ENCODE data around the gene SIK2. TPM values are rescaled to one million over a fixed set of nuclear protein-coding genes. Genes with fewer than 3 reads are reported as not detected.
A peak's percentile ranks its signal among the peaks of the same experiment; 100 is the strongest.

SIK2 gene
- polyA plus RNA-seq, 6 donors from 2014 or later: 0.09 to 1.0 (median 0.31) TPM

DNA sequence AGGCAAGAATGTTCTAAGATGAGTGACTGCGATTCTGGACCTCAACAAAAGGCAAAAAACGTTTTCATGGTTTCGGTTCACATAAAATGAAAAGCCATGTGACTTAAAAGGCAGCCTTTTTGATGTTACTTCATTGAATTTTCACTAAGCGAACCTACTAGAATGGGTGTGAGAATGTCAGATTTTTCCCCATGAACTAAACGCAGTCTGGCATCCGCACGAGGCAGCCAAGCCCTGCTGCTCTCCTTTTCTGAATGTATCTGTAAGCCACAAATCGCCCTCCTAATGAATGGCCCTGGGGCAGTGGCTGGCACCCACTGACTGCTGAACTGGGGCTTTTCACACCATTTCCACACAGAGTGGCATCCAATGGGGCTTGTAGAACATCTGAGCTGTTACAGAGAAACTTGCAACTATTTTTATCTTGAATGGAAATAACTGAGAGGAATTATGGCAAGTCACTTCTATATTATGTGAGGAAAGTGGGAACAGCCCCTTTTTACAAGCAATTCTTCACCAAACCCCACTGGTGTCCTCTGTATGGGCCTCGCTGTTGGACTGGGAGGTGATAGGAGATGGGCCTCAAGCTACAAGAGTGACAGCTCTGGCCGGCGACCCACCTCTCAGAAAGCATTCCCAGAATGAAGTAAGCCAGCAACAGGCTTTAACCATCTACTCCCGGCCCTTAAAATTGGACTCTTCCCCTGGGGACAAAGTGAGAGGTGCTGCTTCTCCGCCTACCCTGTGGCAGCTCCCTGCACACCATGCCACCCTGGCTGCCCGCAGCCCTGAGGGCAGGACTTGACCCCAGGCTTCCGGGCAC lies 134.6 kb downstream of the SIK2 start:
- Mint-ChIP-seq H3K27ac (peak overlapping the region in 3 of 6 donors; percentile 36 to 86 (median 68)), H3K27me3 (no peaks in the 10 kb centered on the region), H3K36me3 (peaks cover 9 to 24% of the 10 kb centered on the region in 2 donors), H3K9me3 (no peaks in the 10 kb centered on the region), H3K4me1 (peaks cover 0 to 7% (median 5%) of the 10 kb centered on the region in 3 donors), H3K4me3 (peak overlapping the region in 1 of 8 donors; percentile 16)
- no peak for DNase-seq
- ATAC-seq (ENCODE audit: low read depth in 2 of 2): no peak

DNA sequence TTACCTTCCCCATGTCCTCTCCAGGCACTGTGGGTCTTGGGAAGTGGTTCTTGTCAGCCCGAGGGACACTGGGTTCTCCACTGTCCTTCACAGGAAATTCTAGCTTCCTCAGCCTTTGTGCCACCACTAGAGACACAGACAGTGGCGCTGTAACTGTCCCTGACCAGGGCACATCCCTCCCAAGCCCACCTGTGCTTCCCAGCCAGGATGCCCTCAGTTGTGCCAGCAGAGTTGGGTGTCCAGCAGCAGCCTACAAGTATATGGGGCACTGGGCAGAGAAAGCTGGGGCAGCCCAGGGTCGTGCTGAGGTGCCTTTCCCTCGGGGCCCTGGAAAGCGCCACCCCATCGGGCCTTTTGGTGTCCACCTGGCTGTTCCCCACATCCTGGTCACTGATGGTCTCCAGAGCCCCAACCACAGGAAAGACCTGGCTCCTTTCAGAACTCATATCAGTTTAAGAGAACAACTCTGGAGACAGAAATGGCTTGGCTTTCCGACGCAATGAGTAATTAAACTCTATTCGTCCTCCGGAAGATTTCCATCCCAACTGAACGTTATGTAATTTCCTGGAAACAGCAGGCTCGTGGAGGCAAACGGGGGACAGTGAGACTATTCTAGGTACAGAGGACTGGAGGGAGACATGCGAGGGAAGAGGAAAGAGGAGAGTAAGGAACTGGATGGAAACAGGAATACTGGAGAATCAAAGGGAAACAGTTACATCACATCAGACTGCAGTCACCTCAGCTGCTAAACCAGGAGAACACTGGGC lies 135.4 kb downstream of the SIK2 start:
- DNase-seq (no peak), ATAC-seq (ENCODE audit: low read depth in 2 of 2) (no peak)
- peaks cover 0 to 7% (median 5%) of the 10 kb centered on the region in 3 donors for H3K4me1 Mint-ChIP-seq
- H3K9me3 Mint-ChIP-seq: no peaks in the 10 kb centered on the region
- H3K27ac Mint-ChIP-seq: peak overlapping the region in 4 of 6 donors; percentile 1 to 86 (median 46)
- no peaks in the 10 kb centered on the region for H3K27me3 Mint-ChIP-seq
- peaks cover 11 to 25% of the 10 kb centered on the region in 2 donors for H3K36me3 Mint-ChIP-seq
- H3K4me3 Mint-ChIP-seq: no peak overlapping the region

DNA sequence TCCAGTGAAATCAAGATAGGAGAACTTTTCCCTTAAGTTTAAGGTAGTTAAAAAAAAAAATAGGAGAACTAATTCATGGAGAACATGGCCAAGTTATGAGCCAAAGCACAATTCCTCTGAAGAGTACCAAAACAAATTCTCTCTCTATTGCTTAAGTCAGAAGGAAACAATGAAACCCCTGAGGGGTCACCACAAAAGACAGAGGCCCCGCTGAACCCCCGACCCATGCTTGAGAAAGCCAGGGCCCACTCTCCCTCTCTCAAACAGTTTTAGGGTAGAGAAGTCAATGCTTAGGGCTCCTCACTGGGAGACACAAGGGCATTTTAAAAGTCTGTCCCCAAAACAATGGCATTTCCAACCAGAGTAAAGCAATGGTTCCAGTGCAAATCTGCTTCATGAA lies 137.1 kb downstream of the SIK2 start:
- Mint-ChIP-seq H3K36me3 (peaks cover 12 to 33% of the 10 kb centered on the region in 2 donors), H3K4me1 (peaks cover 0 to 7% (median 5%) of the 10 kb centered on the region in 3 donors), H3K27ac (peak overlapping the region in 2 of 6 donors; percentile 21 to 69), H3K4me3 (no peak overlapping the region), H3K27me3 (no peaks in the 10 kb centered on the region), H3K9me3 (no peaks in the 10 kb centered on the region)
- no peak for DNase-seq
- no peak for ATAC-seq (ENCODE audit: low read depth in 2 of 2)

DNA sequence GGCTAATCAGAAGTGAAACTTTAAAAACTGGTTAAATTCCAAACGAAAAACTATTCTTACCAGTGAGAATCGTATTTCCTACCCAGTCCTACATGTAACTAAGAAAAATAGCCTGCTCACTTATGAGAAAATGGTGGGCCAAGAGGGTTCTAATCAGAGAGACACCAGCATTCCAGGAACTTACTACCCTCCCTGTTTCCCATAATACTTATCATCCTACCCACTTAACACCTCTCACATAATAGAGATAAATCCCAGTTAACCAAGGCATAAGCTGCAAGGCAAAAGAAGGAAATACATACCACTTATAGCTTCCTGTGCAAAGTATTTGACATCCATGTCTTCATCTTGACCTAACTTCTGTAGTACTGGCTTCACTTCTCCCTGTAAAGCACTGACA lies 139.5 kb downstream of the SIK2 start:
- H3K27me3 Mint-ChIP-seq: no peaks in the 10 kb centered on the region
- DNase-seq: no peak
- H3K9me3 Mint-ChIP-seq: peaks cover 0 to 3% (median 0%) of the 10 kb centered on the region in 7 donors
- no peak for ATAC-seq (ENCODE audit: low read depth in 2 of 2)
- peaks cover 0 to 4% (median 0%) of the 10 kb centered on the region in 3 donors for H3K4me1 Mint-ChIP-seq
- no peak overlapping the region for H3K4me3 Mint-ChIP-seq
- peak overlapping the region in 3 of 6 donors; percentile 4 to 70 (median 21) for H3K27ac Mint-ChIP-seq
- H3K36me3 Mint-ChIP-seq: peaks cover 29 to 50% of the 10 kb centered on the region in 2 donors

DNA sequence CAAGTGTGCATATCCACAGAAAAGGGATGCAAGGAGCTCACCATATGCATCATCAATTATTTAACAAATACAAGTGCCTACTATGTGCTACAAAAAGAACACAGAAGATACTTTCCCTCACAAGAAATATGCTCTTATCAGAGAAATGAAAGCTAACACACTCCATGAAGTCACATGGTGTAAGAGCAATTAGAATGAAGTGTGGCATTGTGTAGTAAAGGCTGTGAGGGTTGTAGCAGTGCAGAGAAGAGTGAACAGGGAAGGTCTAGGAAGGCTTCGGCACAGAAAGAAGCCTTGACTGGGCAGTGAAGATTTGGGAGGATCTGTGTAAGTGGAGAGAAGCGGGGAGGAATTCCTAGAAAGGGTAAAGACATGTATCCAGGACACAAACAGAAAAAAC lies 141.5 kb downstream of the SIK2 start:
- peak overlapping the region in 1 of 8 donors; percentile 1 for H3K4me3 Mint-ChIP-seq
- H3K27ac Mint-ChIP-seq: peak overlapping the region in 1 of 6 donors; percentile 1
- DNase-seq (no peak), ATAC-seq (ENCODE audit: low read depth in 2 of 2) (no peak)
- no peaks in the 10 kb centered on the region for H3K27me3 Mint-ChIP-seq
- peaks cover 42 to 53% of the 10 kb centered on the region in 2 donors for H3K36me3 Mint-ChIP-seq
- H3K9me3 Mint-ChIP-seq: peaks cover 0 to 3% (median 0%) of the 10 kb centered on the region in 7 donors
- H3K4me1 Mint-ChIP-seq: no peaks in the 10 kb centered on the region

DNA sequence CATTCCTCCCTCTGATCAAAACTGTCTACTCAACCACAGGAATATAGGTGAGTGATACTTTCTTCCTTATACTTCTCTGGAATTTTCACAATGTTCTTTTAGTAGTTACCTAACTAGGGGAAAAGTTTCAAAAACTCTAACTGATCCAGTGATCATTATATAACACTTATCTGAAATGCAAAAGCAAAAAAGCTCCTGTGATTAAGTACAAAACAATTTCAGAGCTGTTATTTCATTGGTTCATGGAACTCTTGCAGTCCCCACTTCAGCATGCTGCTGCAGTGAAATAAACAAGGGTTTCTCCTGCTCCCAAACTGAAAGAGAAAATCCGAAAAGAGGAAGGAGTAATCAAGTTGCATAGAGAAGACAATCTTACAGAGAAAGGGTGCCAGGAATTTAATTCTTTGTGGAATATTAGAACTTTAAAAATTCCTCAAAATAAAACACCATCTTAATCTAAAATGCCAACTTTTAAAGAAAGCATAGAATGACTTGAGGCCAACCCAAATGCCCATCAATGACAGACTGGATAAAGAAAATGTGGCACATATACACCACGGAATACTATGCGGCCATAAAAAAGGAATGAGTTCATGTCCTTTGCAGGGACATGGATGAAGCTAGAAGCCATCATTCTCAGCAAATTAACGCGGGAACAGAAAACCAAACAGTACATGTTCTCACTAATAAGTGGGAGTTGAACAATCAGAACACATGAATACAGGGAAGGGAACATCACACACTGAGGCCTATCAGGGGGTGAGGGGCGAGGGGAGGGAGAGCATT lies 143.7 kb downstream of the SIK2 start:
- H3K4me1 Mint-ChIP-seq: no peaks in the 10 kb centered on the region
- peak overlapping the region in 1 of 6 donors; percentile 50 for H3K27ac Mint-ChIP-seq
- DNase-seq (no peak), ATAC-seq (ENCODE audit: low read depth in 2 of 2) (no peak)
- H3K27me3 Mint-ChIP-seq: no peaks in the 10 kb centered on the region
- H3K9me3 Mint-ChIP-seq: peaks cover 0 to 3% (median 0%) of the 10 kb centered on the region in 7 donors
- H3K4me3 Mint-ChIP-seq: no peak overlapping the region
- peaks cover 47 to 49% of the 10 kb centered on the region in 2 donors for H3K36me3 Mint-ChIP-seq

DNA sequence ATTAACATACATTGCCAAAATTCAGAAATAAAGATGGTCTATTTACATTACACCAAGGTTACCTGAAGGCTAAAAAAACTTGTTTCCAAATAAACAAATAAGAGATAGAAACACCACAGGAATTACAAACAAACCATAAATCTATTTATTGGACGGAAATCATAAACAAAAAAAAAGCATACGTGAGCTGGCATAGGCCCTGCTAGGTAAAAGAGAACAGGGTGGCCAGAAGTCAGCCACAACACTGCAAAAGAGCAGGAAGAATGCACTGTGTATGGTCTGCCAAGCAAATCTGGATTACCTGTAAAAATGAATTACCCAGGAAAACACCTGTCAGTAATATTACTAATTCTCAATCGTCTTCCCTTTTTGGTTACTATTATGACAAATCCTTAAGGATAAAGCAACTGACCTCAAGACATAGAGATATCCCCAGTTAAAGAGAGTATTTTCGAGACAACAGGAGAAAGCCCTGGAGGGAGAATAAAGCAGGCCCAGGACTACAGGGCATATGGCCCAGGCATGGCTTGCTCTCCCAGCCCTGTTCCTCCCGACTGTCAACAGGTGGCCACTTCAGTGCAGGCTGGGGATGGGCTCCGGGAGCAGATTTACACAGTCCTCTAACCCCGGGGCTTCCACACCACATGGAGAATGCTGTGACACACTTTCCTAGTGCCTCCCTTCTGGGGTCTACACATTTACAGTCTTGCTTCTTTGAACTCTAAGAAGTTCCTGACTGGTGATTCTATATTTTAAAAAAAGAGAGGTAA lies 146.0 kb downstream of the SIK2 start:
- DNase-seq (no peak), ATAC-seq (ENCODE audit: low read depth in 2 of 2) (no peak)
- no peaks in the 10 kb centered on the region for H3K27me3 Mint-ChIP-seq
- no peak overlapping the region for H3K27ac Mint-ChIP-seq
- H3K4me1 Mint-ChIP-seq: no peaks in the 10 kb centered on the region
- H3K9me3 Mint-ChIP-seq: peaks cover 0 to 3% (median 0%) of the 10 kb centered on the region in 7 donors
- H3K4me3 Mint-ChIP-seq: no peak overlapping the region
- H3K36me3 Mint-ChIP-seq: peaks cover 38 to 41% of the 10 kb centered on the region in 2 donors

DNA sequence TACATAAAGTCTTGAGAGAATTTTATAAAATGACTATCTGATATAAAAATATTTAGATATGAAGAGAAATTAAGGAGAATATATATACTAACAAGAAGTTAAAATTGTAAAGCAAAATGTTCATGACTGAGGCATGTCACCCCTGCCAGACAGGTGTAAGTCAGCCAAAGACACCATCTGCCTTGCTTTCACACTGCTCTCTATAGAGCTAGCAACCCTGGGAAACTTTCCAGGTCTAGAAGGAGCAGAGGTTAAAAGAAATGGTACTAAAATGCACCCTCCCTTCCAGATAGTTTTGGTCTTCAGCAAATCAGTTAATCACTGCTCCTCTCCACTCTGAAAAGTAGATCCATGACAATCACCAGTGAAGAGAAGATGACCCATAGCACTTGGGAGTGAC lies 147.4 kb downstream of the SIK2 start:
- Mint-ChIP-seq H3K36me3 (peaks cover 30 to 36% of the 10 kb centered on the region in 2 donors), H3K4me1 (no peaks in the 10 kb centered on the region), H3K27ac (peak overlapping the region in 1 of 6 donors; percentile 15), H3K4me3 (no peak overlapping the region), H3K27me3 (no peaks in the 10 kb centered on the region), H3K9me3 (peaks cover 0 to 3% (median 0%) of the 10 kb centered on the region in 7 donors)
- DNase-seq (no peak), ATAC-seq (ENCODE audit: low read depth in 2 of 2) (no peak)

DNA sequence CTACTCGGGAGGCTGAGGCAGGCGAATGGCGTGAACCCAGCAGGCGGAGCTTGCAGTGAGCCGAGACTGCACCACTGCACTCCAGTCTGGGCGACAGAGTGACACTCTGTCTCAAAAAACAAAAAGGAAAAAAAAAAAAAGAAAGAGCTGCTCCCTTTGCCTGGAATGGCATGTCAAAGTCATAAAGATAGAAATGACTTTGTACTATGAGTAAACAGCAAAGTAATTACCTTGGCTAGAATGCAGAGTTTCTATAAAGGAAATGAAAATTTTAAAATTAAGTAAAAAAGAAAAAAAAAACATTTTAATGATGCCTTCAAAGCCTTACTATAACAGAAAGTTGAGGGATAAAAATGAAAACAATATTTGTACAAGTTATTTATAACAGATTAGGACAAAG lies 153.8 kb downstream of the SIK2 start:
- Mint-ChIP-seq H3K4me3 (no peak overlapping the region), H3K27ac (peak overlapping the region in 2 of 6 donors; percentile 2 to 30), H3K4me1 (no peaks in the 10 kb centered on the region), H3K27me3 (no peaks in the 10 kb centered on the region), H3K36me3 (peaks cover 9 to 16% of the 10 kb centered on the region in 2 donors), H3K9me3 (no peaks in the 10 kb centered on the region)
- no peak for DNase-seq
- no peak for ATAC-seq (ENCODE audit: low read depth in 2 of 2)

DNA sequence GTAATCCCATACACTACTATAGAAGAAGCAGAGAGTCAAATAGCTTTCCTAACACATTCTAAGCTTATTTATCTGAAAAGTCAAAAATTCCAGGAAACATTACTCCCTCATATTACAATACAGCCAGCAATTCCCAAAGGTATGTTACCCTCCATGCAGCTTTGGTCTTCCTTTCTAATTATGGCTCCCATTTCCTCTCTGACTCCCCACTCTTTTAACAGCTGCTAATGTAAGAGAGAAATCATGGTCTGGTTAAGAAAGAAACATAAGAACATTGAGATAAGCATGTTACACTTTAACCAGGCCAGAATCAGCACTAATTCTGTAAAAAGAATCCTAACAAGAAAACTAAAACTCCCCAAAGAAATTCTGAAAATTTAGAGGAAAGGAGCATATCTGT lies 157.1 kb downstream of the SIK2 start:
- ATAC-seq (ENCODE audit: low read depth in 2 of 2): no peak
- no peaks in the 10 kb centered on the region for H3K27me3 Mint-ChIP-seq
- no peak overlapping the region for H3K4me3 Mint-ChIP-seq
- peaks cover 16 to 20% of the 10 kb centered on the region in 2 donors for H3K36me3 Mint-ChIP-seq
- no peak overlapping the region for H3K27ac Mint-ChIP-seq
- peaks cover 0 to 27% (median 20%) of the 10 kb centered on the region in 3 donors for H3K4me1 Mint-ChIP-seq
- no peaks in the 10 kb centered on the region for H3K9me3 Mint-ChIP-seq
- no peak for DNase-seq

DNA sequence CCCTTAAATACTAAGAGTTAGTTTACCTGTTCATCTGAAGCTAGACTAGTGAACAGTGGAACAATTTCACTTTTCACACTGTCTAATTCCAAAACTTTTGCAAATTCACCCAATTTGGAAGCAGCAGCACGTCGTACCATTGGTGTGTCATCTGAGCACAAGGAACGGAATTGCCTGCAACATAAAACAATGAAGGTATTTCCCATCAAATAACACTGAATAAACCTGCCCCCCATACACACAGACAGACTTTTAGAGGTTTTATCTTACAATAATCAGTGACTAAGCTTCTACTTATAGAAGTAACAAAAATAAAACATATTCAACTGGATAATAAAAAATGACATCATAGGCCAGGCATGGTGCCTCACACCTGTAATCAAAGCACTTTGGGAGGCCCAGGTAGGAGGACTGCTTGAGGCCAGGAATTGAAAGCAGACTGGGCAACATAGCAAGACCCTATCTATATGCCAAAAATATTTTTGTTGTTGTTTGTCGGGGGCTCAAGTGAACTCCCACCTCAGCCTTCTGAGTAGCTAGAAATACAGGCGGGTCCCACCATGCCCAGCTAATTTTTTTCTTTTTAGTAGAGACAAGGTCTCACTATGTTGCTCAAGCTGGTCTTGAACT lies 157.6 kb downstream of the SIK2 start:
- peaks cover 16 to 20% of the 10 kb centered on the region in 2 donors for H3K36me3 Mint-ChIP-seq

DNA sequence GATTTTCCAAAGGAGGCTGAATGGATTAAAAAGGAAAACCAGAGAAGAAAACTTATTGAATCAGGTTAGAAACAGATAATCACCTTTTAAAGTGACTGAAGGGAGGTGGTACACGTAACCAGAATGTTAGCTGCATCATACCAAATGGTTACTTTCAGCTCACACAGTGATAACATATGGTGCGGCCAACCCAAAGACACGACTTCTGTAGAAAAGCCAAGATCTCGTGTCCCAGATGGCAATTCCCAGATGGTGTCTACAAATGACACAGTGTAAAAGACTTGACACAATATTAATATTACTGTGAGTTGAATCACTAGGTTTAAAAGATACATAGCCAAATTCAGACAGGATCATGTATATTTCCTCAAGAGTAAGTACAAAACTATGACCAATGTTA lies 158.8 kb downstream of the SIK2 start:
- Mint-ChIP-seq H3K27me3 (no peaks in the 10 kb centered on the region), H3K9me3 (no peaks in the 10 kb centered on the region), H3K4me1 (peaks cover 10 to 39% (median 32%) of the 10 kb centered on the region in 3 donors), H3K36me3 (peaks cover 16 to 26% of the 10 kb centered on the region in 2 donors), H3K4me3 (no peak overlapping the region), H3K27ac (no peak overlapping the region)
- no peak for DNase-seq
- no peak for ATAC-seq (ENCODE audit: low read depth in 2 of 2)

More for the DNA sequence above, 157.6 kb downstream of the SIK2 start:
- ATAC-seq (ENCODE audit: low read depth in 2 of 2) (no peak), DNase-seq (no peak)
- H3K4me1 Mint-ChIP-seq: peaks cover 4 to 32% (median 25%) of the 10 kb centered on the region in 3 donors
- H3K27ac Mint-ChIP-seq: no peak overlapping the region
- no peak overlapping the region for H3K4me3 Mint-ChIP-seq
- no peaks in the 10 kb centered on the region for H3K9me3 Mint-ChIP-seq
- no peaks in the 10 kb centered on the region for H3K27me3 Mint-ChIP-seq
